Measurements from ENCODE around the gene FKBP2.

Gene FKBP2

DNA sequence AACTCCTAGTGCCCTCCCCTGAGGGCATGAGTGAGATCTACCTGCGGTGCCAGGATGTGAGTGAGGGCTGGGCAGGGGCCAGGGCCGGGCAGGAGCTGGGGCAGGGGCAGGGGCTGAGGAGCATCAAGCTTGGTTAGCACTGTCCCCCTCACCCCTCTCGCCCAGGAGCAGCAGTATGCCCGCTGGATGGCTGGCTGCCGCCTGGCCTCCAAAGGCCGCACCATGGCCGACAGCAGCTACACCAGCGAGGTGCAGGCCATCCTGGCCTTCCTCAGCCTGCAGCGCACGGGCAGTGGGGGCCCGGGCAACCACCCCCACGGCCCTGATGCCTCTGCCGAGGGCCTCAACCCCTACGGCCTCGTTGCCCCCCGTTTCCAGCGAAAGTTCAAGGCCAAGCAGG is 20.6 kb upstream of the FKBP2 start:
- Histone ChIP-seq H3K4me1 (ENCODE audit: control insufficient read depth, insufficient read depth, low read length) (no peaks in the 10 kb centered on the region; the same call in 1 of the 2 replicates), H3K36me3 (ENCODE audit: control insufficient read depth in 2 of 2, insufficient read depth in 1 of 2, low read length in 2 of 2) (peaks cover 0 to 26% of the 10 kb centered on the region in 2 experiments; a peak in 1 of 3 replicates), H3K27ac (ENCODE audit: extremely low read depth, low read depth, low read length) (no peak overlapping the region), H3K4me3 (ENCODE audit: low read depth, low read length) (no peak overlapping the region), H3K9me3 (ENCODE audit: control insufficient read depth, insufficient read depth, low read depth, low read length) (no peaks in the 10 kb centered on the region)
- CTCF ChIA-PET: no interaction called here
- TF ChIP-seq ZNF211 (tag by site-specific recombination; IDR thresholded peaks at IDR 0.05; ENCODE audit: low read depth): no peak
- TF ChIP-seq MZF1 (tag by site-specific recombination; IDR thresholded peaks at IDR 0.05; ENCODE audit: borderline replicate concordance): no peak
- TF ChIP-seq, protein P1, sequence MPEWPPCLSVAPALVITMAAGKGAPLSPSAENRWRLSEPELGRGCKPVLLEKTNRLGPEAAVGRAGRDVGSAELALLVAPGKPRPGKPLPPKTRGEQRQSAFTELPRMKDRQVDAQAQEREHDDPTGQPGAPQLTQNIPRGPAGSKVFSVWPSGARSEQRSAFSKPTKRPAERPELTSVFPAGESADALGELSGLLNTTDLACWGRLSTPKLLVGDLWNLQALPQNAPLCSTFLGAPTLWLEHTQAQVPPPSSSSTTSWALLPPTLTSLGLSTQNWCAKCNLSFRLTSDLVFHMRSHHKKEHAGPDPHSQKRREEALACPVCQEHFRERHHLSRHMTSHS (tag by site-specific recombination; IDR thresholded peaks at IDR 0.05): no peak
- no peak for TF ChIP-seq ZNF266 (tag by site-specific recombination; IDR thresholded peaks at IDR 0.05; ENCODE audit: low read depth)
- TF ChIP-seq GFI1B (tag by site-specific recombination; IDR thresholded peaks at IDR 0.05): no peak
- no peak for TF ChIP-seq ZNF133 (tag by site-specific recombination; IDR thresholded peaks at IDR 0.05)
- TF ChIP-seq ZNF155 (tag by site-specific recombination; IDR thresholded peaks at IDR 0.05): no peak
- TF ChIP-seq, protein P2, sequence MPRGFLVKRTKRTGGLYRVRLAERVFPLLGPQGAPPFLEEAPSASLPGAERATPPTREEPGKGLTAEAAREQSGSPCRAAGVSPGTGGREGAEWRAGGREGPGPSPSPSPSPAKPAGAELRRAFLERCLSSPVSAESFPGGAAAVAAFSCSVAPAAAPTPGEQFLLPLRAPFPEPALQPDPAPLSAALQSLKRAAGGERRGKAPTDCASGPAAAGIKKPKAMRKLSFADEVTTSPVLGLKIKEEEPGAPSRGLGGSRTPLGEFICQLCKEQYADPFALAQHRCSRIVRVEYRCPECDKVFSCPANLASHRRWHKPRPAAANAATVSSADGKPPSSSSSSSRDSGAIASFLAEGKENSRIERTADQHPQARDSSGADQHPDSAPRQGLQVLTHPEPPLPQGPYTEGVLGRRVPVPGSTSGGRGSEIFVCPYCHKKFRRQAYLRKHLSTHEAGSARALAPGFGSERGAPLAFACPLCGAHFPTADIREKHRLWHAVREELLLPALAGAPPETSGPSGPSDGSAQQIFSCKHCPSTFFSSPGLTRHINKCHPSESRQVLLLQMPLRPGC (tag by site-specific recombination; IDR thresholded peaks at IDR 0.05): no peak
- TF ChIP-seq TRIM28 (IDR thresholded peaks at IDR 0.05; ENCODE audit: borderline replicate concordance, low read length): no peak
- TF ChIP-seq ZNF776 (tag by site-specific recombination; IDR thresholded peaks at IDR 0.05; ENCODE audit: borderline replicate concordance): no peak
- no peak for TF ChIP-seq ZFP69B (tag by site-specific recombination; IDR thresholded peaks at IDR 0.05)
- TF ChIP-seq SCRT1 (tag by site-specific recombination; IDR thresholded peaks at IDR 0.05; ENCODE audit: borderline replicate concordance): no peak
- no peak for TF ChIP-seq ZNF670 (tag by site-specific recombination; IDR thresholded peaks at IDR 0.05; ENCODE audit: low read depth)
- TF ChIP-seq, protein P3, sequence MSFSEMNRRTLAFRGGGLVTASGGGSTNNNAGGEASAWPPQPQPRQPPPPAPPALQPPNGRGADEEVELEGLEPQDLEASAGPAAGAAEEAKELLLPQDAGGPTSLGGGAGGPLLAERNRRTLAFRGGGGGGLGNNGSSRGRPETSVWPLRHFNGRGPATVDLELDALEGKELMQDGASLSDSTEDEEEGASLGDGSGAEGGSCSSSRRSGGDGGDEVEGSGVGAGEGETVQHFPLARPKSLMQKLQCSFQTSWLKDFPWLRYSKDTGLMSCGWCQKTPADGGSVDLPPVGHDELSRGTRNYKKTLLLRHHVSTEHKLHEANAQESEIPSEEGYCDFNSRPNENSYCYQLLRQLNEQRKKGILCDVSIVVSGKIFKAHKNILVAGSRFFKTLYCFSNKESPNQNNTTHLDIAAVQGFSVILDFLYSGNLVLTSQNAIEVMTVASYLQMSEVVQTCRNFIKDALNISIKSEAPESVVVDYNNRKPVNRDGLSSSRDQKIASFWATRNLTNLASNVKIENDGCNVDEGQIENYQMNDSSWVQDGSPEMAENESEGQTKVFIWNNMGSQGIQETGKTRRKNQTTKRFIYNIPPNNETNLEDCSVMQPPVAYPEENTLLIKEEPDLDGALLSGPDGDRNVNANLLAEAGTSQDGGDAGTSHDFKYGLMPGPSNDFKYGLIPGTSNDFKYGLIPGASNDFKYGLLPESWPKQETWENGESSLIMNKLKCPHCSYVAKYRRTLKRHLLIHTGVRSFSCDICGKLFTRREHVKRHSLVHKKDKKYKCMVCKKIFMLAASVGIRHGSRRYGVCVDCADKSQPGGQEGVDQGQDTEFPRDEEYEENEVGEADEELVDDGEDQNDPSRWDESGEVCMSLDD (tag by site-specific recombination; IDR thresholded peaks at IDR 0.05): no peak
- TF ChIP-seq, protein P4, sequence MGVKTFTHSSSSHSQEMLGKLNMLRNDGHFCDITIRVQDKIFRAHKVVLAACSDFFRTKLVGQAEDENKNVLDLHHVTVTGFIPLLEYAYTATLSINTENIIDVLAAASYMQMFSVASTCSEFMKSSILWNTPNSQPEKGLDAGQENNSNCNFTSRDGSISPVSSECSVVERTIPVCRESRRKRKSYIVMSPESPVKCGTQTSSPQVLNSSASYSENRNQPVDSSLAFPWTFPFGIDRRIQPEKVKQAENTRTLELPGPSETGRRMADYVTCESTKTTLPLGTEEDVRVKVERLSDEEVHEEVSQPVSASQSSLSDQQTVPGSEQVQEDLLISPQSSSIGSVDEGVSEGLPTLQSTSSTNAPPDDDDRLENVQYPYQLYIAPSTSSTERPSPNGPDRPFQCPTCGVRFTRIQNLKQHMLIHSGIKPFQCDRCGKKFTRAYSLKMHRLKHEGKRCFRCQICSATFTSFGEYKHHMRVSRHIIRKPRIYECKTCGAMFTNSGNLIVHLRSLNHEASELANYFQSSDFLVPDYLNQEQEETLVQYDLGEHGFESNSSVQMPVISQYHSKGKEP (tag by site-specific recombination; IDR thresholded peaks at IDR 0.05): no peak
- TF ChIP-seq GLI2 (tag by site-specific recombination; IDR thresholded peaks at IDR 0.05; ENCODE audit: borderline replicate concordance, low read depth): no peak
- no peak for TF ChIP-seq ZNF341 (tag by site-specific recombination; IDR thresholded peaks at IDR 0.05; ENCODE audit: low read depth)
- TF ChIP-seq, protein P5, sequence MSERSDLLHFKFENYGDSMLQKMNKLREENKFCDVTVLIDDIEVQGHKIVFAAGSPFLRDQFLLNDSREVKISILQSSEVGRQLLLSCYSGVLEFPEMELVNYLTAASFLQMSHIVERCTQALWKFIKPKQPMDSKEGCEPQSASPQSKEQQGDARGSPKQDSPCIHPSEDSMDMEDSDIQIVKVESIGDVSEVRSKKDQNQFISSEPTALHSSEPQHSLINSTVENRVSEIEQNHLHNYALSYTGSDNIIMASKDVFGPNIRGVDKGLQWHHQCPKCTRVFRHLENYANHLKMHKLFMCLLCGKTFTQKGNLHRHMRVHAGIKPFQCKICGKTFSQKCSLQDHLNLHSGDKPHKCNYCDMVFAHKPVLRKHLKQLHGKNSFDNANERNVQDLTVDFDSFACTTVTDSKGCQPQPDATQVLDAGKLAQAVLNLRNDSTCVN (tag by site-specific recombination; optimal IDR thresholded peaks at IDR 0.05): no peak
- POLR2A ChIA-PET: interaction anchor here (1.1 kb wide), 1 partner anchor 10 kb away, joined by 3 read pairs; no protein-coding TSS in a partner anchor
